Lower leg skin (tissue), 3 donors: ENCODE measurements around the gene CCNK.

Experiments used
- CTCF ChIP-seq, 3 donors: fragments of 450-650 bp; IDR thresholded peaks; one replicate each; pipeline ENCODE4 v1.5.1; 2016; ENCODE audit warnings: antibody characterized with exemption in 3 of 3, mild to moderate bottlenecking in 3 of 3, moderate library complexity in 2 of 3
- POLR2A ChIP-seq, 2 donors: fragments of 450-650 bp; IDR thresholded peaks; one replicate each; pipeline ENCODE4 v1.6.1; 2016 to 2017; ENCODE audit warnings: antibody characterized with exemption in 2 of 2, mild to moderate bottlenecking in 1 of 2, moderate library complexity in 1 of 2

GRCh38 chr14:99502989-99503421, 21.8 kb downstream of the CCNK start:
- TF ChIP-seq CTCF (IDR thresholded peaks at IDR 0.05) (no peak), POLR2A (IDR thresholded peaks at IDR 0.05) (no peak)
